AG04449 (cell line): ENCODE results near the gene ANTKMT.

Source experiments
- CTCF ChIA-PET: fragments of 350-600 bp; formaldehyde crosslinking; extraction: SDS; loops from one replicate; lab custom pipeline; 2021; ENCODE audit warnings: antibody characterized with exemption; lab: Yijun Ruan, JAX
- POLR2A ChIA-PET: fragments of 400-600, 350-600 bp; formaldehyde crosslinking; extraction: SDS; loops from one replicate; lab custom pipeline; 2020; ENCODE audit warnings: antibody characterized with exemption, inconsistent platforms; lab: Yijun Ruan, JAX
- DNase-seq: peaks from one replicate; pipeline ENCODE4 v3.0.0-alpha.2; 2010; ENCODE audit warnings: low read depth, low spot score
- H3K4me3 ChIP-seq: 2 replicates; pipeline ENCODE4 v1.5.1; 2011; ENCODE audit warnings: low read depth, mild to moderate bottlenecking, control low read depth, low read length
- CTCF ChIP-seq: IDR thresholded peaks from one replicate; pipeline ENCODE4 v1.5.1; 2011; ENCODE audit warnings: mild to moderate bottlenecking, moderate library complexity, low read length, control low read depth, inconsistent platforms; ENCODE audit not compliant: insufficient read depth; ENCODE audit errors: missing control alignments

Gene ANTKMT

GRCh38 chr16:724188-725040 lies 3.5 kb downstream of the ANTKMT start:
- ChIA-PET CTCF (interaction anchor here (1.0 to 7.4 kb wide), 4 partner anchors 10 to 331 kb away, joined by 3 to 75 read pairs (median 12); partner anchors contain the start of genes CIAO3 and METRN), POLR2A (interaction anchor here (0.8 kb wide), 1 partner anchor 10 kb away, joined by 4 read pairs; the partner anchor contains the start of gene METRN)
- no peak for TF ChIP-seq CTCF
- H3K4me3 ChIP-seq = no peak overlapping the region
- no peak for DNase-seq

- ChIA-PET CTCF (interaction anchor here (1.7 to 7.4 kb wide), 3 partner anchors 11 to 16 kb away, joined by 7 to 75 read pairs (median 16); partner anchors contain the start of genes CIAO3 and METRN), POLR2A (interaction anchor here (0.7 kb wide), 1 partner anchor 9 kb away, joined by 4 read pairs; no protein-coding TSS in a partner anchor)
- H3K4me3 ChIP-seq = no peak overlapping the region
- DNase-seq = no peak
- TF ChIP-seq CTCF = no peak
Observed at GRCh38 chr16:725041-725376, 4.1 kb downstream of the ANTKMT start.

- no peak for DNase-seq
- H3K4me3 ChIP-seq = no peak overlapping the region
- TF ChIP-seq CTCF = no peak
- CTCF ChIA-PET = interaction anchor here (1.1 to 7.4 kb wide), 4 partner anchors 11 to 16 kb away, joined by 3 to 75 read pairs (median 12); partner anchors contain the start of genes CIAO3 and METRN
- POLR2A ChIA-PET = interaction anchor here (0.7 kb wide), 1 partner anchor 10 kb away, joined by 4 read pairs; no protein-coding TSS in a partner anchor
Observed at GRCh38 chr16:725463-726187, 4.7 kb downstream of the ANTKMT start.

- ChIA-PET POLR2A (no interaction called here), CTCF (interaction anchor here (1.1 to 7.4 kb wide), 3 partner anchors 11 to 14 kb away, joined by 3 to 75 read pairs (median 16); partner anchors contain the start of genes CIAO3 and METRN)
- DNase-seq = no peak
- H3K4me3 ChIP-seq = no peak overlapping the region; the same call in 1 of the 2 replicates
- TF ChIP-seq CTCF = no peak
Observed at GRCh38 chr16:726188-726437, 5.2 kb downstream of the ANTKMT start.

GRCh38 chr16:726438-727290 lies 5.7 kb downstream of the ANTKMT start, which contains the start of the genes CCDC78 and HAGHL:
Gene CCDC78, minus strand, starts transcription at chr16:726443. Its CDS starts 76 bp downstream, at chr16:726367.
Gene HAGHL, plus strand, starts transcription at chr16:727106. Its CDS starts 404 bp downstream, at chr16:727510.
- TF ChIP-seq CTCF = no peak
- ChIA-PET CTCF (interaction anchor here (1.1 to 7.4 kb wide), 3 partner anchors 10 to 14 kb away, joined by 3 to 75 read pairs (median 16); partner anchors contain the start of genes CIAO3 and METRN), POLR2A (no interaction called here)
- peak within 1 kb of the TSS; percentile 71 for H3K4me3 ChIP-seq
- DNase-seq = no peak
